Cerebellar nuclear complex (tissue), 1 donor: ENCODE measurements around the gene UBIAD1.

Experiments
- DNase-seq, 2 experiments: peaks; one replicate each; lab custom pipeline; 2025; lab: John Stamatoyannopoulos, UW

The UBIAD1 gene

GRCh38 chr1:11311816-11312755 is 39.1 kb downstream of the UBIAD1 start:
- no peak for DNase-seq

- no peak for DNase-seq
Observed at GRCh38 chr1:11314959-11315358, 42.0 kb downstream of the UBIAD1 start.

GRCh38 chr1:11316701-11317100 is 43.7 kb downstream of the UBIAD1 start:
- DNase-seq, result no peak

- DNase-seq, result no peak
Observed at GRCh38 chr1:11318982-11319381, 46.0 kb downstream of the UBIAD1 start.

- DNase-seq, result no peak
Observed at GRCh38 chr1:11320153-11320936, 47.3 kb downstream of the UBIAD1 start.

- no peak for DNase-seq
Observed at GRCh38 chr1:11321656-11322491, 48.9 kb downstream of the UBIAD1 start.

GRCh38 chr1:11324567-11325165 is 51.7 kb downstream of the UBIAD1 start:
- no peak for DNase-seq

GRCh38 chr1:11326070-11326469 is 53.1 kb downstream of the UBIAD1 start:
- no peak for DNase-seq

GRCh38 chr1:11328444-11328843 is 55.4 kb downstream of the UBIAD1 start:
- DNase-seq, result no peak

GRCh38 chr1:11330411-11330810 is 57.4 kb downstream of the UBIAD1 start:
- DNase-seq, result no peak

GRCh38 chr1:11331036-11331944 is 58.3 kb downstream of the UBIAD1 start:
- no peak for DNase-seq

- no peak for DNase-seq
Observed at GRCh38 chr1:11331945-11332546, 59.0 kb downstream of the UBIAD1 start.

- DNase-seq, result no peak
Observed at GRCh38 chr1:11333631-11334030, 60.6 kb downstream of the UBIAD1 start.

GRCh38 chr1:11334261-11334804 is 61.3 kb downstream of the UBIAD1 start:
- no peak for DNase-seq

GRCh38 chr1:11334821-11335220 is 61.8 kb downstream of the UBIAD1 start:
- DNase-seq, result no peak

- DNase-seq, result no peak
Observed at GRCh38 chr1:11335417-11336056, 62.5 kb downstream of the UBIAD1 start.

GRCh38 chr1:11337580-11338073 is 64.6 kb downstream of the UBIAD1 start:
- no peak for DNase-seq
